AG09319 (cell line): ENCODE results near the gene TGFBR2.

Experiments used
- DNase-seq: peaks from one replicate; pipeline ENCODE4 v3.0.0-alpha.2; 2010; ENCODE audit warnings: low read depth; ENCODE audit errors: extremely low read depth
- CTCF ChIP-seq: IDR thresholded peaks from 2 replicates; pipeline ENCODE4 v1.5.1; 2011; ENCODE audit warnings: low read depth, mild to moderate bottlenecking, inconsistent platforms, low read length, moderate library complexity

The TGFBR2 gene

GRCh38 chr3:30729936-30730335, 123.5 kb downstream of the TGFBR2 start:
- no peak for TF ChIP-seq CTCF

GRCh38 chr3:30730967-30731366, 124.6 kb downstream of the TGFBR2 start:
- DNase-seq: no peak
- TF ChIP-seq CTCF: no peak

More at GRCh38 chr3:30729936-30730335, 123.5 kb downstream of the TGFBR2 start:
- DNase-seq: no peak

- DNase-seq: no peak
- no peak for TF ChIP-seq CTCF
These were observed 126.8 kb downstream of the TGFBR2 start for GRCh38 chr3:30733209-30733608.

- DNase-seq: no peak
- TF ChIP-seq CTCF: no peak
These were observed 127.3 kb downstream of the TGFBR2 start for GRCh38 chr3:30733696-30734095.

GRCh38 chr3:30737743-30738499, 131.5 kb downstream of the TGFBR2 start:
- DNase-seq: no peak
- TF ChIP-seq CTCF: no peak

GRCh38 chr3:30738605-30739004, 132.2 kb downstream of the TGFBR2 start:
- DNase-seq: no peak

More at GRCh38 chr3:30738605-30739004, 132.2 kb downstream of the TGFBR2 start:
- TF ChIP-seq CTCF: no peak
